ENCODE data around the gene HBG1. TPM values are rescaled to one million over a fixed set of nuclear protein-coding genes. Genes with fewer than 3 reads are reported as not detected.
"Not testable (repeated sequence)": the region's sequence is repeated elsewhere in the genome, so short reads cannot be mapped to it uniquely, and the experiment has no call there.

The HBG1 gene
- 2.5 TPM for total RNA-seq

GRCh38 chr11:5249807-5250396 is at the start of gene HBG1:
HBG1 (minus strand) TSS chr11:5249857; CDS start chr11:5249804, 53 bp downstream.
- ATAC-seq, result peak; percentile 36

GRCh38 chr11:5298451-5298850 is 48.8 kb upstream of the HBG1 start:
- ATAC-seq, result no peak
- DNase-seq (ENCODE audit: low spot score), result no peak

More at GRCh38 chr11:5249807-5250396, at the start of gene HBG1:
- not testable (repeated sequence) for DNase-seq (ENCODE audit: low spot score)

GRCh38 chr11:5297721-5298323 is 48.2 kb upstream of the HBG1 start:
- no peak for DNase-seq (ENCODE audit: low spot score)
- no peak for ATAC-seq

- DNase-seq (ENCODE audit: low spot score); ATAC-seq: not testable (repeated sequence)
Observed at GRCh38 chr11:5294342-5294995, 44.8 kb upstream of the HBG1 start.

- ATAC-seq, result no peak
- DNase-seq (ENCODE audit: low spot score), result no peak
Observed at GRCh38 chr11:5293028-5293427, 43.4 kb upstream of the HBG1 start.

- no peak for DNase-seq (ENCODE audit: low spot score)
- peak; percentile 67 for ATAC-seq
Observed at GRCh38 chr11:5291207-5291838, 41.7 kb upstream of the HBG1 start.

GRCh38 chr11:5290106-5290505 is 40.4 kb upstream of the HBG1 start:
- ATAC-seq (no peak), DNase-seq (ENCODE audit: low spot score) (no peak)

GRCh38 chr11:5289696-5290095 is 40.0 kb upstream of the HBG1 start:
- ATAC-seq, result no peak
- DNase-seq (ENCODE audit: low spot score), result no peak

- no peak for ATAC-seq
- DNase-seq (ENCODE audit: low spot score), result no peak
Observed at GRCh38 chr11:5288906-5289550, 39.4 kb upstream of the HBG1 start.

GRCh38 chr11:5288108-5288905 is 38.6 kb upstream of the HBG1 start:
- no peak for DNase-seq (ENCODE audit: low spot score)
- ATAC-seq, result no peak

- ATAC-seq (no peak), DNase-seq (ENCODE audit: low spot score) (no peak)
Observed at GRCh38 chr11:5286901-5287300, 37.2 kb upstream of the HBG1 start.

GRCh38 chr11:5286351-5286750 is 36.7 kb upstream of the HBG1 start:
- ATAC-seq (no peak), DNase-seq (ENCODE audit: low spot score) (no peak)

GRCh38 chr11:5285703-5286340 is 36.2 kb upstream of the HBG1 start:
- ATAC-seq (no peak), DNase-seq (ENCODE audit: low spot score) (no peak)

- ATAC-seq, result no peak
- DNase-seq (ENCODE audit: low spot score), result no peak
Observed at GRCh38 chr11:5284637-5285036, 35.0 kb upstream of the HBG1 start.

- DNase-seq (ENCODE audit: low spot score) (no peak), ATAC-seq (no peak)
Observed at GRCh38 chr11:5283882-5284281, 34.2 kb upstream of the HBG1 start.

- no peak for ATAC-seq
- no peak for DNase-seq (ENCODE audit: low spot score)
Observed at GRCh38 chr11:5283086-5283485, 33.4 kb upstream of the HBG1 start.

- DNase-seq (ENCODE audit: low spot score) (no peak), ATAC-seq (no peak)
Observed at GRCh38 chr11:5282628-5283027, 33.0 kb upstream of the HBG1 start.

GRCh38 chr11:5281596-5281995 is 31.9 kb upstream of the HBG1 start:
- DNase-seq (ENCODE audit: low spot score), result no peak
- ATAC-seq, result no peak

GRCh38 chr11:5280582-5281102 is 31.0 kb upstream of the HBG1 start:
- DNase-seq (ENCODE audit: low spot score) (no peak), ATAC-seq (peak; percentile 46)
